Spleen (tissue), 11 donors: ENCODE results near the gene N4BP3. TPM values are rescaled to one million over a fixed set of nuclear protein-coding genes. Genes with fewer than 3 reads are reported as not detected.
"Not testable (repeated sequence)": the region's sequence is repeated elsewhere in the genome, so short reads cannot be mapped to it uniquely, and the experiment has no call there.

ENCODE experiments used
- DNase-seq: peaks from one replicate; pipeline ENCODE4 v3.0.0-alpha.2; 2020
- H3K27ac ChIP-seq, 8 donors: fragments of 200-600 bp; sonication (generic) in 7 of 8; 1 replicate in 4 of 8; 2 replicates in 4 of 8; pipeline versions ENCODE4 v1.5.0 to v1.8.0; 2016 to 2021; ENCODE audit warnings: inconsistent platforms in 4 of 8, mild to moderate bottlenecking in 4 of 8, moderate library complexity in 1 of 8
- H3K27me3 ChIP-seq, 7 donors: fragments of 200-600 bp; sonication (generic) in 6 of 7; replicated peaks in 1 of 7; 1 replicate in 4 of 7; 2 replicates in 3 of 7; pipeline versions ENCODE4 v1.5.0 to v1.8.0; 2016 to 2021; ENCODE audit warnings: inconsistent platforms in 3 of 7, mild to moderate bottlenecking in 1 of 7
- H3K36me3 ChIP-seq, 6 donors: fragments of 200-600 bp; sonication (generic) in 5 of 6; 1 replicate in 4 of 6; 2 replicates in 2 of 6; pipeline versions ENCODE4 v1.5.0 to v1.8.0; 2016 to 2021; ENCODE audit warnings: inconsistent platforms in 2 of 6
- H3K4me1 ChIP-seq, 6 donors: fragments of 200-600 bp; sonication (generic) in 5 of 6; 1 replicate in 3 of 6; 2 replicates in 3 of 6; pipeline versions ENCODE4 v1.5.0 to v1.8.0; 2016 to 2021; ENCODE audit warnings: inconsistent platforms in 3 of 6
- H3K4me3 ChIP-seq, 8 donors: fragments of 200-600 bp; sonication (generic) in 7 of 8; 1 replicate in 4 of 8; 2 replicates in 4 of 8; pipeline versions ENCODE4 v1.5.0 to v1.8.0; 2016 to 2021; ENCODE audit warnings: inconsistent platforms in 4 of 8, mild to moderate bottlenecking in 4 of 8, moderate library complexity in 2 of 8
- H3K9me3 ChIP-seq, 8 donors: fragments of 200-600 bp; sonication (generic) in 7 of 8; 1 replicate in 4 of 8; 2 replicates in 4 of 8; pipeline versions ENCODE4 v1.5.0 to v1.8.0; 2016 to 2021; ENCODE audit warnings: inconsistent platforms in 4 of 8
- POLR2A ChIP-seq, 3 donors: fragments of 450-650 bp; IDR thresholded peaks; one replicate each; pipeline ENCODE4 v1.5.1; 2017; ENCODE audit warnings: antibody characterized with exemption in 3 of 3, mild to moderate bottlenecking in 1 of 3
- POLR2AphosphoS5 ChIP-seq, 3 donors: sonication (generic); formaldehyde crosslinking; IDR thresholded peaks; one replicate each; pipeline ENCODE4 v1.5.1; 2017; ENCODE audit warnings: antibody characterized with exemption in 3 of 3
- WGBS, 5 donors: extraction: QIAGEN DNeasy Blood & Tissue Kit in 3 of 5; methylation state at CpG; one replicate each; pipeline versions ENCODE4 v1.1.5 to v1.1.7; 2013 to 2018; 5-methylcytosine and 5-hydroxymethylcytosine counted together
- intact Hi-C: fragments of 100-400 bp; cut with DNase I; formaldehyde crosslinking; loops from one replicate; pipeline ENCODE4 v1.15.0; 2023; ENCODE audit warnings: low total_unique reads
- polyA plus RNA-seq, 3 donors: library from polyadenylated mRNA; stranded (reverse); fragments of 200-250 nt; gene quantifications; one replicate each; pipeline ENCODE4 v1.2.1, GENCODE V29; 2013
- total RNA-seq, 7 donors: library from RNA; depleted of rRNA in 3 of 7; stranded (reverse); fragments of >200 nt in 3 of 7; fragmentation: NEBNext Ultra II Directional in 4 of 7; extraction: Animal tissue kit (Norgen Biotek cat#: 25700) in 4 of 7; gene quantifications; one replicate each; pipeline versions ENCODE4 v1.1.0 to v1.2.1, GENCODE V29; 2016 to 2021
- TF ChIP-seq, protein P1 (sequence below), 11 experiments: fragments of 200-600 bp in 7 of 11; fragments of 450-650 bp in 4 of 11; sonication (generic) in 4 of 11; IDR thresholded peaks in 8 of 11; conservative IDR thresholded peaks in 3 of 11; 1 replicate in 7 of 11; 2 replicates in 4 of 11; pipeline versions ENCODE4 v1.4.0 to v1.8.0; 2016 to 2021; ENCODE audit warnings: antibody characterized with exemption in 11 of 11, inconsistent platforms in 4 of 11, mild to moderate bottlenecking in 1 of 11
- donor health status: healthy with polysubstance abuse.
- donor health status: DM: no; HTN: no; CAD: no; lungs with moderate emphysema.
- donor health status: DM: no; HTN: no; CAD: no.
- donor health status: Bipolar disorder and iron deficiency.
- donor health status: healthy.
- donor health status: DM: no; HTN: no; CAD: no.
- donor health status: DM: yes; HTN: yes; CAD: no.

N4BP3 gene
- total and polyA plus RNA-seq, 10 donors: 1.2 to 6.6 (median 3.5) TPM

DNA sequence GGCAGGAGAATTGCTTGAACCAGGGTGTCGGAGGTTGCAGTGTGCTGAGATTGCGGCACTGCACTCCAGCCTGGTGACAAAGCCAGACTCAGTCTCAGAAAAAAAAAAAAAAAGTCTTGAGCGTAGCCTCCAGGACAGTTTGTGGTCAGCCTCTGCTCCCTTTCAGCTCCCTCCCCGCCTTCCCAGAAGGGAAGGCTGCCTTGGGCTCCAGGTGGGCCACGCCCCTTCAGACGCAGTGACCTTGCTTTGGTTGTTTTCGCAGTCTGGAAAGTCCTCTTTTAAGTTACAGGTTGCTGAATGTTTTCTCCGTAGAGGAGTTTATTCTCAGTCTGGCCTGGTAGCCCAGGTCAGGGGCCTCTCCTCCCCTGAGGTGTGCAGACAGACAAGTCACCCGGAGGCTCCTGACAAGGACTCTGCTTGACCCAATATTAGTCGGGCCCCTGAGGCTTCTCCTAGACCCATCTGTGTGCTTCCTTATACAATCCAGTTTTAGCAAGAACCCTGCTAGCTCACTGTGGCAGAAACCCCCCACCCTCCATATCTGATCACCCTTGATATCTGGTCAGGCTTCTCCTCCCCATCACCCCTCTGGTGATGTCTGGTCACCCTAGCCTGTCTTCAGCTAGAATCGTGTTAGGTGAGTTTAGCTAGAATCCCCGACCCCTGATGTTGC lies 31.6 kb upstream of the N4BP3 start:
- Histone ChIP-seq H3K9me3 (no peaks in the 10 kb centered on the region), H3K27ac (no peak overlapping the region), H3K36me3 (no peaks in the 10 kb centered on the region), H3K4me1 (no peaks in the 10 kb centered on the region), H3K4me3 (no peak overlapping the region), H3K27me3 (peaks cover 0 to 28% (median 0%) of the 10 kb centered on the region in 7 donors)
- no peak for DNase-seq
- TF ChIP-seq, protein P1, sequence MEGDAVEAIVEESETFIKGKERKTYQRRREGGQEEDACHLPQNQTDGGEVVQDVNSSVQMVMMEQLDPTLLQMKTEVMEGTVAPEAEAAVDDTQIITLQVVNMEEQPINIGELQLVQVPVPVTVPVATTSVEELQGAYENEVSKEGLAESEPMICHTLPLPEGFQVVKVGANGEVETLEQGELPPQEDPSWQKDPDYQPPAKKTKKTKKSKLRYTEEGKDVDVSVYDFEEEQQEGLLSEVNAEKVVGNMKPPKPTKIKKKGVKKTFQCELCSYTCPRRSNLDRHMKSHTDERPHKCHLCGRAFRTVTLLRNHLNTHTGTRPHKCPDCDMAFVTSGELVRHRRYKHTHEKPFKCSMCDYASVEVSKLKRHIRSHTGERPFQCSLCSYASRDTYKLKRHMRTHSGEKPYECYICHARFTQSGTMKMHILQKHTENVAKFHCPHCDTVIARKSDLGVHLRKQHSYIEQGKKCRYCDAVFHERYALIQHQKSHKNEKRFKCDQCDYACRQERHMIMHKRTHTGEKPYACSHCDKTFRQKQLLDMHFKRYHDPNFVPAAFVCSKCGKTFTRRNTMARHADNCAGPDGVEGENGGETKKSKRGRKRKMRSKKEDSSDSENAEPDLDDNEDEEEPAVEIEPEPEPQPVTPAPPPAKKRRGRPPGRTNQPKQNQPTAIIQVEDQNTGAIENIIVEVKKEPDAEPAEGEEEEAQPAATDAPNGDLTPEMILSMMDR (IDR thresholded peaks at IDR 0.05 in 8 of 11, conservative IDR thresholded peaks at IDR 0.05 in 3 of 11): no peak
- TF ChIP-seq POLR2A (IDR thresholded peaks at IDR 0.05) (no peak), POLR2AphosphoS5 (IDR thresholded peaks at IDR 0.05) (no peak)
- WGBS, 5 donors: 78 to 83% (median 81%) methylated on average over 12 of the region's 12 CpGs
- intact Hi-C loops: no loop called here

DNA sequence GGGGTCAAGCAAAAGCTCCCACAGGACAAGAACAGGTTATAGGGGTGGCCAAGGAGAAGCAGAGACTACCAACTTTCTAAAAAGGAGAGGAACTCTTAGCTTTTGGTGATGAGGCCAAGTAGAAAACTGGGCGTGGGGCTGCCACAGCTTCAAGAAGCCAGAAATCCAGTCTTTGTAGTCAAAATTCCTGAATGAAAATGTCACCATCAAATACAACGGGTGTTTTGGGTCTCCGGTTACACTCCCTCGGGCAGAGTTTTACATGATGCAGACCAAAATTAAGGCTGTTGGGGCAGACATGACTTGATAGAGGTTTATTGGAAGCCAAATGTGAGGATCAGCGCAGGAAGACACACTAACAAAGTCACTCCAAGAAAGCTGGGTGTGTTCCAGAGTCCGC lies 29.4 kb upstream of the N4BP3 start:
- DNase-seq: no peak
- H3K27me3 ChIP-seq: peaks cover 0 to 37% (median 0%) of the 10 kb centered on the region in 7 donors
- WGBS, 5 donors: 85 to 96% (median 92%) methylated on average over 6 of the region's 6 CpGs
- no peaks in the 10 kb centered on the region for H3K36me3 ChIP-seq
- no peak overlapping the region for H3K4me3 ChIP-seq
- intact Hi-C loops: no loop called here
- H3K4me1 ChIP-seq: no peaks in the 10 kb centered on the region
- no peak overlapping the region for H3K27ac ChIP-seq
- TF ChIP-seq POLR2A (IDR thresholded peaks at IDR 0.05): no peak
- no peaks in the 10 kb centered on the region for H3K9me3 ChIP-seq

DNA sequence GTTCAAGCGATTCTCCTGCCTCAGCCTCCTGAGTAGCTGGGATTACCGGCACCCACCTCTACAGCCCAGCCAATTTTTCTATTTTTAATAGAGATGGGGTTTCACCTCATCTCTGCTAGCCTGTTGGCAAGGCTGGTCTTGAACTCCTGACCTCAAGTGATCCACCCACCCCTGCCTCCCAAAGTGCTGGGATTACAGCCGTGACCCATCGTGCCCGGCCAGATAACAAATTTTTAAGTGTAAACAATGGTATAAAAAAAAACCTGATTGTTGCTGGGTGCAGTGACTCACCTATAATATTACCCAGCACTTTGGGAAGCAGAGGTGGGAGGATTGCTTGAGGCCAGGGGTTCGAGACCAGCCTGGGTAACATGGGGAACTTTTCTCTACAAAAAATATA lies 28.0 kb upstream of the N4BP3 start:
- 67 to 88% (median 79%) methylated on average over 6 of the region's 6 CpGs for WGBS, 5 donors
- no peaks in the 10 kb centered on the region for H3K36me3 ChIP-seq
- no peaks in the 10 kb centered on the region for H3K9me3 ChIP-seq
- no peak overlapping the region for H3K27ac ChIP-seq
- DNase-seq: no peak
- no peaks in the 10 kb centered on the region for H3K4me1 ChIP-seq
- intact Hi-C loops: no loop called here
- TF ChIP-seq POLR2AphosphoS5 (IDR thresholded peaks at IDR 0.05) (no peak), POLR2A (IDR thresholded peaks at IDR 0.05) (no peak)
- TF ChIP-seq, protein P1 (IDR thresholded peaks at IDR 0.05 in 8 of 11, conservative IDR thresholded peaks at IDR 0.05 in 3 of 11): no peak
- H3K4me3 ChIP-seq: no peak overlapping the region
- peaks cover 0 to 40% (median 0%) of the 10 kb centered on the region in 7 donors for H3K27me3 ChIP-seq

DNA sequence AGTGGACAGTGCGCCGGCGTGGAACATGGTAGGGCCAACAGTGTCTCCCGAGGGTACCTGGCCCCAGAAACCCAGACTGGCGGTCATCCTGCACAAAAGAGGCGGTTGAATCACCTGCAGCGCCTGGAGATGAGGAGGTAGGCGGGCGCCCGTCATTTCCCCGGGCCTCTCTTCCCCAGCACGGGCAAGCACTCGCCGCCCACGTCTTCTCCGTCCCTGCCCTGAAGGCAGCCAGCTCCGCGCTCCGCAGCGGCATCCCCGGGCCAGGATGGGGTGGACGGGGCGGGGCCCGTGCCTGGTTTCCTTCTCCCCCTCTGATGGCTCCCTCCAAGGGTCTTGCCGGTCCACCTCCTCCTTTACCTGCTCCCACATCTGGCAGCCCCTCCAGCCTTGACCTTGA lies 27.1 kb upstream of the N4BP3 start:
- Histone ChIP-seq H3K36me3 (no peaks in the 10 kb centered on the region), H3K27me3 (peaks cover 0 to 44% (median 0%) of the 10 kb centered on the region in 7 donors), H3K4me3 (no peak overlapping the region), H3K4me1 (no peaks in the 10 kb centered on the region), H3K9me3 (peaks cover 0 to 5% (median 3%) of the 10 kb centered on the region in 8 donors), H3K27ac (no peak overlapping the region)
- 59 to 67% (median 61%) methylated on average over 9 to 25 of the region's 25 CpGs for WGBS, 5 donors
- intact Hi-C loops: no loop called here
- DNase-seq: no peak
- TF ChIP-seq POLR2AphosphoS5 (IDR thresholded peaks at IDR 0.05) (no peak), POLR2A (IDR thresholded peaks at IDR 0.05) (no peak)
- TF ChIP-seq, protein P1 (IDR thresholded peaks at IDR 0.05 in 8 of 11, conservative IDR thresholded peaks at IDR 0.05 in 3 of 11): no peak

DNA sequence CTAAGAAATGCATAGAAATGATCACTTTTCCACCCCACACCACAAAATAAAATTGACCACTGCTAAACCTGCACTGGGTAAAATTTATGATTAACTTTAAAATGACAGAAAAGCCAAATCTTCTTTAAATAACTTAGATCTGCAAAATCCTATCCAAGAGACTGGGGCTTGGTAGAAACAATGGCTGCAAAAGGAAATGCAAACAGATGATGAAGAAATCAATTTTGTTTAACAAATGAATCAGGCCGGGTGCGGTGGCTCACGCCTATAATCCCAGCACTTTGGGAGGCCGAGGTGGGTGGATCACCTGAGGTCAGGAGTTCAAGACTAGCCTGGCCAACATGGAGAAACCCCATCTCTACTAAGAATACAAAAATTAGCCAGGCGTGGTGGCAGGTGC lies 26.1 kb upstream of the N4BP3 start:
- H3K4me1 ChIP-seq, H3K27ac ChIP-seq, DNase-seq, intact Hi-C loops, H3K36me3 ChIP-seq, H3K4me3 ChIP-seq: not testable (repeated sequence)
- Histone ChIP-seq H3K9me3 (peaks cover 0 to 14% (median 8%) of the 10 kb centered on the region in 8 donors), H3K27me3 (peaks cover 0 to 44% (median 0%) of the 10 kb centered on the region in 7 donors)
- WGBS, 5 donors: 71 to 89% (median 80%) methylated on average over 5 of the region's 5 CpGs
